ENCODE measurements around the gene DCTN5.
"Not testable (repeated sequence)": the region's sequence is repeated elsewhere in the genome, so short reads cannot be mapped to it uniquely, and the experiment has no call there.

Gene DCTN5

DNA sequence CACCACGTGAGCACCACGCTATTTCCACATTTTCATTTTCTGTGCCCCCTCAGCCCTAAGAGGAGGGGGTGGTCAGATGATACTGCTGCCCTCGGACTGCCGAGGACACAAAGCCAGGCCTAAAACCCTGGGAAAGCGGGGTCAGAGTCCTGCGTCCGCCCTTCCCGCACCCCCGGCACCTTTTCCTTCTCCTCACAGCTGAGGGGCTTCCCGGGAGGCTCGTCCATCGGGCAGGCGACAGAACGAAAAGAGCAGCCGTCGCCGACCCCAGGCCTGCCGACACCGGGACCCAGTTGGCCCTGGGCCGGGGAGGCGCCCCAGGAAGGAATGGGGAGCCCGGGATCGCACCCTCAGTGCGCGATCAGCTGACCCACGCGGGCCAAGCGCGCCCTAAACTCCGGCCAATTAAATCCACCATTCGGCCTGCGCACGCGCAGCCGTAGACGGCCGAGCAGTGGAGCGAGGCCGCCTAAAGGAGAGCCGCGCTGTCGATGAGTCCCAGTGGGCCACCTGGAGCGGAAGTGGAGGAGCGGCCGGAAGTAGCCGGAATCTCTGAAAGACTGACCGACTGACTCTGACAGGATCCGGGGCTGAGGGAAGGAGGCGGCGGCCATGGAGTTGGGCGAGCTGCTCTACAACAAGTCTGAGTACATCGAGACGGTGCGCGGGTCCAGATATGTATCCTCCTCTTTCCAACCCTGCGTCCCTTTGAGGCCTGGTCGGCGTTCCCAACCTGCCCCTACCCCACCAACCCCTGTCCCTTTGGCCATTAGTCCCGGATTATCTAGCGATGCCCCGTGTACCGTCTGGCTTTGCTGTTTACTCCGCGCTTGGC is at the start of gene DCTN5, which contains the start of gene PALB2:
TSS of gene DCTN5 (plus strand) at position 536 of the 835 bp plus-strand sequence. CDS start at position 613, 77 bp downstream.
TSS of gene PALB2 (minus strand) at position 380 of the 835 bp plus-strand sequence. CDS start at position 227, 153 bp downstream.
- Histone ChIP-seq H3K9me3 (ENCODE audit: control insufficient read depth, low read length) (no peaks in the 10 kb centered on the region), H3K4me1 (ENCODE audit: control insufficient read depth, insufficient read depth, low read length) (peaks cover 17% of the 10 kb centered on the region), H3K9ac (ENCODE audit: low read length) (peak within 1 kb of the TSS; percentile 99), H3K4me3 (ENCODE audit: low read length) (peak within 1 kb of the TSS; percentile 100), H3K27me3 (replicated peaks; ENCODE audit: control insufficient read depth, insufficient read depth, low read length) (no peaks in the 10 kb centered on the region), H3K36me3 (ENCODE audit: control insufficient read depth, insufficient read depth, low read length, severe bottlenecking) (peaks cover 39% of the 10 kb centered on the region)
- peak; percentile 99 for DNase-seq (ENCODE audit: low read depth)

DNA sequence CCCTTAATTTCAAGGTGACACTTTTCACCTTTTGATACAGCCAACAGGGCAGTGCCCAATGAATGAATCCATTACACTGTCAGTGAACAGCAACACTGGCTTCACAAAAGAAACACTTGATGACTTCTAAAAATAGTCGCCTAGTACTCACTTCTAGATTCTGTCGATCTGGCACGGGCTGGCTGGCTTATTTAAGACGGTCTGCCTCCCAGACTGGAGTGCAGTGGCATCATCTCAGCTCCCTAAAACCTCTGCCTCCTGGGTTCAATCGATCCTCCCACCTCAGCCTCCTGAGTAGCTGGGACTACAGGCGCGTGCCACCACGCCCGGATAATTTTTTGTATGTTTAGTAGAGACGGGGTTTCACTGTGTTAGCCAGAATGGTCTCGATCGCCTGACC is 47.1 kb upstream of the DCTN5 start:
- H3K36me3 ChIP-seq (ENCODE audit: control insufficient read depth, insufficient read depth, low read length, severe bottlenecking), result peaks cover 42% of the 10 kb centered on the region
- no peak for DNase-seq (ENCODE audit: low read depth)
- no peaks in the 10 kb centered on the region for H3K27me3 ChIP-seq (replicated peaks; ENCODE audit: control insufficient read depth, insufficient read depth, low read length)
- H3K4me3 ChIP-seq (ENCODE audit: low read length), result peak overlapping the region; percentile 100
- H3K4me1 ChIP-seq (ENCODE audit: control insufficient read depth, insufficient read depth, low read length), result peaks cover 12% of the 10 kb centered on the region
- H3K9ac ChIP-seq (ENCODE audit: low read length), result no peak overlapping the region
- no peaks in the 10 kb centered on the region for H3K9me3 ChIP-seq (ENCODE audit: control insufficient read depth, low read length)

DNA sequence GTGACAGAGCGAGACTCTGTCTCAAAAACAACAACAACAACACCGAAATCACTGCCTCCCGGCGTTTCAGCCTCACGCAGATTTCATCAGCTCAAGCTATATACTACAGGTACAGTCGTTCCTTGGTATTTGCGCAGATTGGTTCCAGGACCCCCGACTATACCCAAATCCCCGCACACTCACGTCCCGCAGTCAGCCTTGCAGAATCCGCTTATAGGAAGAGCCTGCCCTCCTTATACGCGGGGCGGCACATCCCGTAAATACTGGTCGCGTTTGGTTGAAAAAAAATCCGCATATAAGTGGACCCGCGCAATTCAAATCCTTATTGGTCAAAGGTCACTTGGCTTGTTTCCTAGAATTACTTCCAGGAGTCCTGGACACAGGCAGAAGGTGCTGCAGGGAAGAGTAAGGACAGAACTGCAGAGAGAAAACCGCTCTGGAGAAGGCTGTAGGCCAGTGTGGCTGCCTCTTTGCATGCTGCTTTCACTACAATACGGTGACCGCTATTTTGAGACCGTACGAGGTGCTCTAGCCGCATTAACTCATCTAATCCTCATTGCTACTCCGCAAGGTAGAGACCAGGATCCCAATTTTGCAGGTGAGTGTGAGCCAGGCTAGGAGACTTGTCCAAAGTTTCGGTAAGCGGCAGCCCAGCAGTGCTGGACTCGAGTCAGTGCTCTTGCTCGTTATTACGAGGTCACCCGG is 45.9 kb upstream of the DCTN5 start:
- Histone ChIP-seq H3K9ac (ENCODE audit: low read length) (peak overlapping the region; percentile 99), H3K4me1 (ENCODE audit: control insufficient read depth, insufficient read depth, low read length) (peaks cover 12% of the 10 kb centered on the region), H3K27me3 (replicated peaks; ENCODE audit: control insufficient read depth, insufficient read depth, low read length) (no peaks in the 10 kb centered on the region), H3K4me3 (ENCODE audit: low read length) (peak overlapping the region; percentile 100), H3K9me3 (ENCODE audit: control insufficient read depth, low read length) (no peaks in the 10 kb centered on the region), H3K36me3 (ENCODE audit: control insufficient read depth, insufficient read depth, low read length, severe bottlenecking) (peaks cover 31% of the 10 kb centered on the region)
- DNase-seq (ENCODE audit: low read depth), result peak; percentile 15

DNA sequence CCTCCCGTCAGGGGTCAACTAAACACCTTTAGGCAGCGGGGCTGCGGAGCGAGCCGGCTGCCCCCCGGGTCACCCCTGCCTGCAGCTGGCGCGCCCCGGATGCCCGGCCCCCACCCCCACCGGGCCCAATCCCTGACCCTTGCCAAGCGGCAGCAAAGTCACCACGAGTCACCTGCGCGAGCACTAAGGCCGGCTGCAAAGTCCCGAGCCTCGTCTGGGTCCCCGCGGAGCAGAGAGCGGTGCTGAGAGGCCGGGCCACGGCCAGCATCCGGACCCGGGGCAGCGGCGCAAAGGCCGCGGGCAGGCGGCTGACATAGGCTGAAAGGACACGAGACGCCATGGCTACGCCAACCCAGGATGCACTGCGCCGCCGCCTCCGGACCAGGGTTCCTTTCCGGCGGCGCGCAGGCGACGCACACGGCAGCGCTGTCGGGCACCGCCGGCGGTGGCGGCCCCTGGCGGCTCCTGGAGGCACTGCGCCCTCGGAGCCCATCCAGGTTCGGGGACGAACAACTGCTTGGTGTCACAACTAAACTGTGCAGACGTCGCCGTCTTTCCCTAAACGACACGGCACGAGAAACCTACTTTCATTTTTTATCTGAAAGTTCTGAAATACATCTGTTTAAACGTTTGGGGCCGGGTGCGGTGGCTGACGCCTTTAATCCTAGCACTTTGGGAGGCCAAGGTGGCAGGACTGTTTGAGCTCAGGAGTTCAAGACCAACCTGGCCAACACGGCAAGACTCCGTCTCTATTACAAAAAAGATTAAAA is 45.1 kb upstream of the DCTN5 start, which contains the start of gene NDUFAB1:
TSS of gene NDUFAB1 (minus strand) at position 366 of the 770 bp plus-strand sequence. CDS start at position 340, 26 bp downstream.
- Histone ChIP-seq H3K4me1 (ENCODE audit: control insufficient read depth, insufficient read depth, low read length) (peaks cover 12% of the 10 kb centered on the region), H3K36me3 (ENCODE audit: control insufficient read depth, insufficient read depth, low read length, severe bottlenecking) (peaks cover 28% of the 10 kb centered on the region), H3K27me3 (replicated peaks; ENCODE audit: control insufficient read depth, insufficient read depth, low read length) (no peaks in the 10 kb centered on the region), H3K9ac (ENCODE audit: low read length) (peak within 1 kb of the TSS; percentile 99), H3K4me3 (ENCODE audit: low read length) (peak within 1 kb of the TSS; percentile 100), H3K9me3 (ENCODE audit: control insufficient read depth, low read length) (no peaks in the 10 kb centered on the region)
- DNase-seq (ENCODE audit: low read depth), result peak; percentile 97

DNA sequence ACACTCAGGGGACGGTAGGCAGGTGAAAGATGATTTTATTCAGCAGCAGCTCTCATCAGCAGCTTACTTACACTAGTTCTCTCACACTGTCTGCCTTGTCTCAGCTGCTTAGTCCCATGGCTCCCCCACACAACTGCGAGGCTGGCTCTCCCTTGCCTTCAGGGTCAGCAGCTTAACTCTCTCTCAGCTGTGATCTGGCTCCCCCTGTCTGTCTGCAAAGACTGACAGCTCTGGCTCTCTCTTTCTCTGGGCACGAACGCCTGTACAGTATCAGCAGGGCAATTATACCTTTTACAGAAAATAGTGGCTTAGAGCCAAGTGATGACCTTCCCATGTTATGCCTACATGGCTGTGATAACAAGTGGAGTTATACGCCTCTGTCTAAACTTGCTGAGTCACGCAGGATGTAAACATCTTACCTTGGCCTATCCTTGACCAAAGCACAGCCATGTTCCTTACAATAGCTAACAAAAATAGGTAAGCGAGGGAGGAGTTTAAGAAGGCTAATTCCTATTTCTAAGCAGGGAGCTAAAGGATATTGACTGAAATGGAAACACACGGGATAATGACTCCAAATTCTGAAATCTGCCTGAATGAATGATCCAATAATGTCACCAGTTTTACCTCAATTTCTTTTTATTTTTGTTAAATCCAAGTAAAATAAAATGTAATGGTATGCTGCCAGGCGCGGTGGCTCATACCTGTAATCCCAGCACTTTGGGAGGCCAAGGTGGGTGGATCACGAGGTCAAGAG is 44.1 kb upstream of the DCTN5 start:
- H3K27me3 ChIP-seq (replicated peaks; ENCODE audit: control insufficient read depth, insufficient read depth, low read length), result no peaks in the 10 kb centered on the region
- H3K4me1 ChIP-seq (ENCODE audit: control insufficient read depth, insufficient read depth, low read length), result peaks cover 12% of the 10 kb centered on the region
- peaks cover 24% of the 10 kb centered on the region for H3K36me3 ChIP-seq (ENCODE audit: control insufficient read depth, insufficient read depth, low read length, severe bottlenecking)
- no peak for DNase-seq (ENCODE audit: low read depth)
- no peaks in the 10 kb centered on the region for H3K9me3 ChIP-seq (ENCODE audit: control insufficient read depth, low read length)
- H3K4me3 ChIP-seq (ENCODE audit: low read length), result no peak overlapping the region
- H3K9ac ChIP-seq (ENCODE audit: low read length), result no peak overlapping the region

DNA sequence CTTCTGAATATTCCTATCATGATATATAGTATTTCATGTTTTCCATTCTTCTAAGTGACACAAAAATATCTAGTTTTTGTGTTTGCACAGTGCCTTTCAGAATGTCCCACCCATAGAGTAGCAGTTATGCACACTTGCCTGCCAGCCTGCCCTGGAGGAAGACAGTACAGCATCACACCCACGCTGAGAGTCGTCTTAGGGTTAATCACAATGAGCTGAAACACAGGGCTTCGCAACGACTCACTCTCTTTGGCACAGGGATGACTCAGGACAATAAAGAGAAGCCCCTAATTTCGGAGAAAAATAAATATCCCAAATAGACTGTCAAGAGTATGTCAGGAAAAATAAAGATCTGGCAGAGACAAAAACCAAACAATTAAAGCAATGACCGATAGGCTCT is 33.5 kb upstream of the DCTN5 start:
- Histone ChIP-seq H3K4me3 (ENCODE audit: low read length) (no peak overlapping the region), H3K9me3 (ENCODE audit: control insufficient read depth, low read length) (no peaks in the 10 kb centered on the region), H3K27me3 (replicated peaks; ENCODE audit: control insufficient read depth, insufficient read depth, low read length) (no peaks in the 10 kb centered on the region), H3K36me3 (ENCODE audit: control insufficient read depth, insufficient read depth, low read length, severe bottlenecking) (peaks cover 54% of the 10 kb centered on the region), H3K4me1 (ENCODE audit: control insufficient read depth, insufficient read depth, low read length) (no peaks in the 10 kb centered on the region), H3K9ac (ENCODE audit: low read length) (no peak overlapping the region)
- peak; percentile 15 for DNase-seq (ENCODE audit: low read depth)

DNA sequence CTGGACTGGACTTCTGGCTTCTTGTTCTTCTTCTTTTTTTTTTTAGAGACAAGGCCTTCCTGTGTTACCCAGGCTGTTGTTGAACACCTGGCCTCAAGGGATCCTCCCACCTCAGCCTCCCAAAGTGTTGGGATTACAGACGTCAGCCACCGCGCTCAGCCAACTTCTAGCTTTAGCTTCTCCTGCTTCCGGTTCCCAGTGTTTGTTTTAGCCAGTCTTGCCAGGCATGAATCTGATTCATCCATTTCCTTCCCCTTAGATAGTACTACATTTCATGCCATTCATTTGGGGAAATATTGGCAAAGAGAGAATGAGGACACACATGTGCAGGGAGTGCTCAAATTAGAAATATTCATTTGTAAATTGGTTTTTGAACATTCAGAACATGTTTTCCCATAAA is 33.1 kb upstream of the DCTN5 start:
- peaks cover 54% of the 10 kb centered on the region for H3K36me3 ChIP-seq (ENCODE audit: control insufficient read depth, insufficient read depth, low read length, severe bottlenecking)
- no peaks in the 10 kb centered on the region for H3K4me1 ChIP-seq (ENCODE audit: control insufficient read depth, insufficient read depth, low read length)
- DNase-seq (ENCODE audit: low read depth), result peak; percentile 14
- no peaks in the 10 kb centered on the region for H3K9me3 ChIP-seq (ENCODE audit: control insufficient read depth, low read length)
- H3K4me3 ChIP-seq (ENCODE audit: low read length), result no peak overlapping the region
- H3K27me3 ChIP-seq (replicated peaks; ENCODE audit: control insufficient read depth, insufficient read depth, low read length), result no peaks in the 10 kb centered on the region
- H3K9ac ChIP-seq (ENCODE audit: low read length), result no peak overlapping the region

DNA sequence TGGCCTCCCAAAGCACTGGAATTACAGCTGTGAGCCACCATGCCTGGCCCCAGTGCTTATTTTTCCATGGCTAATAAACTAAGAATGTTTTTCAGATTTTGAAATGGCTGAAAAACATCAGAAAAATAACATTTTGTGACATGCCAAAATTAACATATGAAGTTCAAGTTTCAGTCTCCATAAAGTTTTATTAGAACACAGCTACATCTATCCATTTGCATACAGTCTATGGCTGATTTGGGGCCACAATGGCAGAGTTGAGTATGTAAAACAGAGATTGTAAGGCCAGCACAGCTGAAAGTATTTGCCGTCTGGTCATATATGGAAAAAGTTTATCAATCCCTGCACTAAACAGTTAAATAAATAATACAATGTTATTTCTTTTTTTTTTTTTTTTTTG is 31.3 kb upstream of the DCTN5 start:
- Histone ChIP-seq H3K4me1 (ENCODE audit: control insufficient read depth, insufficient read depth, low read length) (no peaks in the 10 kb centered on the region), H3K36me3 (ENCODE audit: control insufficient read depth, insufficient read depth, low read length, severe bottlenecking) (peaks cover 53% of the 10 kb centered on the region), H3K9me3 (ENCODE audit: control insufficient read depth, low read length) (no peaks in the 10 kb centered on the region)

DNA sequence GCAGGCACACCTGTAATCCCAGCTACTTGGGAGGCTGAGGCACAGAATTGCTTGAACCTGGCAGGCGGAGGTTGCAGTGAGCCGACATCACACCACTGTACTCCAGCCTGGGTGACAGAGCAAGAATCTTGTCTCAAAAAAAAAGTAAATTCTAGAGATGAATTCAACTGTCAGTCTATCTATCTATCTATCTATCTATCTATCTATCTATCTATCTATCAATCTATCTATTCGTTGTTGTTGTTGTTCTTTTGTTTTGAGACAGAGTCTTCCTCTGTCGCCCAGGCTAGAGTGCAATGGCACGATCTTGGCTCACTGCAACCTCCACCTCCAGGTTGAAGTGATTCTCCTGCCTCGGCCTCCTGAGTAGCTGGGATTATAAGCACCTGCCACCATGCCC is 30.4 kb upstream of the DCTN5 start:
- H3K4me3 ChIP-seq (ENCODE audit: low read length); H3K9ac ChIP-seq (ENCODE audit: low read length); H3K27me3 ChIP-seq (replicated peaks; ENCODE audit: control insufficient read depth, insufficient read depth, low read length); H3K9me3 ChIP-seq (ENCODE audit: control insufficient read depth, low read length); H3K4me1 ChIP-seq (ENCODE audit: control insufficient read depth, insufficient read depth, low read length); DNase-seq (ENCODE audit: low read depth): not testable (repeated sequence)
- H3K36me3 ChIP-seq (ENCODE audit: control insufficient read depth, insufficient read depth, low read length, severe bottlenecking), result peaks cover 53% of the 10 kb centered on the region

More for the DNA sequence above, 31.3 kb upstream of the DCTN5 start:
- DNase-seq (ENCODE audit: low read depth), result no peak
- Histone ChIP-seq H3K4me3 (ENCODE audit: low read length) (no peak overlapping the region), H3K9ac (ENCODE audit: low read length) (no peak overlapping the region), H3K27me3 (replicated peaks; ENCODE audit: control insufficient read depth, insufficient read depth, low read length) (no peaks in the 10 kb centered on the region)

DNA sequence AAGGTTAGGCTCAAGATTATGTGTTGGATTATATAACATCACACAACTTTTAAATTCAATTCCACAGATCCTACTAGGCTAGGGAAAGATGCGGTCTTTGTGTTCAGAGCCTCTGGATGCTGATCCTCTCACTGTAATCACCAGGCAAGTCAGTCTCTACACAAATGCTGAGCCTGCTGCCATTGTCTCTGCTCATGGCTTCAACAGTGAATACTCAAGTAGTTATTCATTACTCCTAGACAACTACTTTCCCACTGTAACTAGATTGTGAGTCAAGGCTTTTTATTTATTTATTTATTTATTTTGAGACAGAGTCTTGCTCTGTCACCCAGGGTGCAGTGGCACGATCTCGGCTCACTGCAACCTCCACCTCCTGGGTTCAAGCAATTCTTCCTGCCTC is 29.3 kb upstream of the DCTN5 start:
- Histone ChIP-seq H3K9ac (ENCODE audit: low read length) (no peak overlapping the region), H3K4me1 (ENCODE audit: control insufficient read depth, insufficient read depth, low read length) (no peaks in the 10 kb centered on the region), H3K9me3 (ENCODE audit: control insufficient read depth, low read length) (no peaks in the 10 kb centered on the region), H3K36me3 (ENCODE audit: control insufficient read depth, insufficient read depth, low read length, severe bottlenecking) (peaks cover 57% of the 10 kb centered on the region), H3K4me3 (ENCODE audit: low read length) (no peak overlapping the region), H3K27me3 (replicated peaks; ENCODE audit: control insufficient read depth, insufficient read depth, low read length) (no peaks in the 10 kb centered on the region)
- no peak for DNase-seq (ENCODE audit: low read depth)

All from adipocyte (in vitro differentiated cells).